SU-DHL-6 (cell line): ENCODE measurements around the gene ACTR8.

ENCODE experiments used
- H2AFZ ChIP-seq: fragments of 200-600 bp; sonication (generic); 2 replicates; pipeline ENCODE4 v1.6.1; 2014; ENCODE audit warnings: low read depth, mild to moderate bottlenecking, moderate library complexity, mixed read lengths, antibody characterized with exemption, low read length; ENCODE audit not compliant: severe bottlenecking
- H3F3A ChIP-seq: fragments of 200-600 bp; shearing (Covaris generic); 2 replicates; pipeline ENCODE4 v1.6.0; 2016; ENCODE audit warnings: antibody characterized with exemption, mild to moderate bottlenecking; ENCODE audit not compliant: insufficient read depth
- H3K27ac ChIP-seq: fragments of 200-600 bp; sonication (generic); 2 replicates; pipeline ENCODE4 v1.5.1; 2016; ENCODE audit warnings: low read depth, mild to moderate bottlenecking, low read length, moderate library complexity, mixed read lengths
- H3K27me3 ChIP-seq: fragments of 200-600 bp; sonication (generic), shearing (Covaris generic); 2 replicates; pipeline ENCODE4 v1.6.0; 2014; ENCODE audit warnings: mild to moderate bottlenecking, low read length
- H3K36me3 ChIP-seq: fragments of 200-600 bp; sonication (generic); 2 replicates; pipeline ENCODE4 v1.6.1; 2014; ENCODE audit warnings: mild to moderate bottlenecking, low read length, mixed read lengths
- H3K4me2 ChIP-seq: fragments of 300-600, 200-600 bp; shearing (Covaris generic), sonication (generic); 2 replicates; pipeline ENCODE4 v1.6.0; 2014; ENCODE audit warnings: low read length, low read depth, mild to moderate bottlenecking; ENCODE audit not compliant: poor library complexity, severe bottlenecking
- H3K4me3 ChIP-seq: fragments of 200-600 bp; sonication (generic); 2 replicates; pipeline ENCODE4 v1.5.1; 2014; ENCODE audit warnings: antibody characterized with exemption, low read length, mild to moderate bottlenecking, mixed read lengths; ENCODE audit not compliant: insufficient read depth, poor library complexity, severe bottlenecking
- H3K79me2 ChIP-seq: fragments of 200-600 bp; sonication (generic); 2 replicates; pipeline ENCODE4 v1.6.1; 2014; ENCODE audit warnings: mild to moderate bottlenecking, low read length, moderate library complexity; ENCODE audit not compliant: insufficient read depth
- H3K9ac ChIP-seq: fragments of 200-600 bp; sonication (generic); 2 replicates; pipeline ENCODE4 v1.7.0; 2014; ENCODE audit warnings: mild to moderate bottlenecking, low read length
- H3K9me2 ChIP-seq: fragments of 200-600 bp; sonication (generic); replicated peaks from 2 replicates; pipeline ENCODE4 v1.6.1; 2014; ENCODE audit warnings: low read length; ENCODE audit not compliant: insufficient read depth
- H3K9me3 ChIP-seq: fragments of 200-600 bp; sonication (generic); 2 replicates; pipeline ENCODE4 v1.6.1; 2014; ENCODE audit warnings: low read length, mixed read lengths; ENCODE audit not compliant: insufficient read depth
- H4K20me1 ChIP-seq: fragments of 200-600 bp; sonication (generic); 2 replicates; pipeline ENCODE4 v1.6.1; 2014; ENCODE audit warnings: low read depth, mild to moderate bottlenecking, antibody characterized with exemption, low read length, moderate library complexity, mixed read lengths
- EZH2phosphoT487 ChIP-seq: fragments of 200-600 bp; sonication (generic), shearing (Covaris generic); conservative IDR thresholded peaks from 2 replicates; pipeline ENCODE4 v1.6.1; 2018; ENCODE audit warnings: mild to moderate bottlenecking, antibody characterized with exemption, low read length, moderate library complexity, mixed read lengths
- TF ChIP-seq, protein P1 (sequence below): fragments of 200-600 bp; sonication (generic); IDR thresholded peaks from one replicate; pipeline ENCODE4 v1.5.1; 2017; ENCODE audit warnings: antibody characterized with exemption, mild to moderate bottlenecking, low read length, moderate library complexity; ENCODE audit not compliant: insufficient read depth, poor library complexity, severe bottlenecking

The ACTR8 gene

DNA sequence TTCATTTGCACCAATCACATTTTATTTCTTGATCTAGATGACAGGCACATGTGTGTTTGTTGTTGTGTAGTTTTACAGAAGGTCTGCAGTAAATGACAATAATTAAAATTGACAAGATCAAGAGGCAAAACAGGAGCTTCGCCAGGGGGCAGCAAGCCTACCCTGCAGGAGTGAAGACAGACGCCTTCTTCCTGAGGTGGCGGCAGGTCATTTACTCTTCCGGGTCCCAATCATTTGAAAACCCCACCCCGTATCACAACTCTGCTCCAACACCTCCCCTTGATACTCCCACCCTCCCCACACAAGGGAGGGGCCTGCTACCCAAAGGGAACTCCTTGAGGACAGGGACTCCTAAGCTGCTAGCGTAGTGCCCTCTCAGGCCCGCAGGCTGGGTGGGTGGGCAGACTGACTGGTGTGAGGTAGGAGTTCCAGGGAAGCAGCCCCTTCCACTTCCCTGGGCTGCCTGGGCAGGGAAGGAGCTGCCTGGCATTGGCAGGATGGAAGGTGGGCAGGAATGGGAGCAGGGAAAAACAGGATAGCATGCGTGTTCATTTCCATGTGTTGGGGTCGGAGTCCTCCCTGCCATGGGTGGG, 48.8 kb downstream of the ACTR8 start:
- H3K9me2 ChIP-seq, result no peaks in the 10 kb centered on the region
- H4K20me1 ChIP-seq, result no peaks in the 10 kb centered on the region
- H3K4me3 ChIP-seq, result no peak overlapping the region
- no peaks in the 10 kb centered on the region for H3K9me3 ChIP-seq
- no peaks in the 10 kb centered on the region for H3F3A ChIP-seq
- TF ChIP-seq EZH2phosphoT487, result no peak
- TF ChIP-seq, protein P1, sequence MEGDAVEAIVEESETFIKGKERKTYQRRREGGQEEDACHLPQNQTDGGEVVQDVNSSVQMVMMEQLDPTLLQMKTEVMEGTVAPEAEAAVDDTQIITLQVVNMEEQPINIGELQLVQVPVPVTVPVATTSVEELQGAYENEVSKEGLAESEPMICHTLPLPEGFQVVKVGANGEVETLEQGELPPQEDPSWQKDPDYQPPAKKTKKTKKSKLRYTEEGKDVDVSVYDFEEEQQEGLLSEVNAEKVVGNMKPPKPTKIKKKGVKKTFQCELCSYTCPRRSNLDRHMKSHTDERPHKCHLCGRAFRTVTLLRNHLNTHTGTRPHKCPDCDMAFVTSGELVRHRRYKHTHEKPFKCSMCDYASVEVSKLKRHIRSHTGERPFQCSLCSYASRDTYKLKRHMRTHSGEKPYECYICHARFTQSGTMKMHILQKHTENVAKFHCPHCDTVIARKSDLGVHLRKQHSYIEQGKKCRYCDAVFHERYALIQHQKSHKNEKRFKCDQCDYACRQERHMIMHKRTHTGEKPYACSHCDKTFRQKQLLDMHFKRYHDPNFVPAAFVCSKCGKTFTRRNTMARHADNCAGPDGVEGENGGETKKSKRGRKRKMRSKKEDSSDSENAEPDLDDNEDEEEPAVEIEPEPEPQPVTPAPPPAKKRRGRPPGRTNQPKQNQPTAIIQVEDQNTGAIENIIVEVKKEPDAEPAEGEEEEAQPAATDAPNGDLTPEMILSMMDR, result no peak
- no peak overlapping the region for H2AFZ ChIP-seq
- H3K27me3 ChIP-seq, result no peaks in the 10 kb centered on the region
- no peak overlapping the region for H3K27ac ChIP-seq
- no peak overlapping the region for H3K4me2 ChIP-seq
- peaks cover 4% of the 10 kb centered on the region; the same call in 1 of the 2 replicates for H3K36me3 ChIP-seq
- peaks cover 15% of the 10 kb centered on the region; the same call in 1 of the 2 replicates for H3K79me2 ChIP-seq
- no peak overlapping the region for H3K9ac ChIP-seq

- Histone ChIP-seq H3K36me3 (peaks cover 4% of the 10 kb centered on the region; the same call in 1 of the 2 replicates), H2AFZ (no peak overlapping the region)
These were observed 51.0 kb downstream of the ACTR8 start for GRCh38 chr3:53830944-53831343.

DNA sequence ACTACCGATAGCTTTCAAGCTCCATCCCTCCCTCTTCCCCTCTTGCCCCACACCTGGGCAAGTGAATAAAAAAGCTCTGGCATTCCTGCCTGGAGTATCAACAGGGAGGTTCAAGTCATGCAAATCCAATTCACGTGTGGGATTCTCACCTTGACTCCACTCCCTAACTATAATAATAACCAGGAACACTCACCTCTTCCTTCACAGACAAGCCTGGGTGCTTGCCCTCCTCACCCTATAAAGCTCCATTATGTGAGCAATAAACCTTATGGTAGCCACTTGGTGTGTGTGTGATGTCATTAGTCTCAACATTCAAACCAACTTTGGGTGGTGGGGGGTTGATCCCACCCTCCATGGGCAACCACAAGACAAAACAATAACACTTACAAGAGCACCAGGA, 52.3 kb downstream of the ACTR8 start:
- no peak overlapping the region for H3K4me3 ChIP-seq
- H3K27me3 ChIP-seq, result no peaks in the 10 kb centered on the region
- H3K27ac ChIP-seq, result no peak overlapping the region
- no peaks in the 10 kb centered on the region for H3K9me2 ChIP-seq
- TF ChIP-seq, protein P1, result no peak
- TF ChIP-seq EZH2phosphoT487, result no peak
- H3K79me2 ChIP-seq, result peaks cover 15% of the 10 kb centered on the region; the same call in 1 of the 2 replicates
- H3K9me3 ChIP-seq, result no peaks in the 10 kb centered on the region
- H3K9ac ChIP-seq, result no peak overlapping the region
- peaks cover 4% of the 10 kb centered on the region; the same call in 1 of the 2 replicates for H3K36me3 ChIP-seq
- no peaks in the 10 kb centered on the region for H4K20me1 ChIP-seq
- H3K4me2 ChIP-seq, result no peak overlapping the region
- H2AFZ ChIP-seq, result no peak overlapping the region
- H3F3A ChIP-seq, result no peaks in the 10 kb centered on the region

More at GRCh38 chr3:53830944-53831343, 51.0 kb downstream of the ACTR8 start:
- Histone ChIP-seq H3K27me3 (no peaks in the 10 kb centered on the region), H3K79me2 (peaks cover 15% of the 10 kb centered on the region; the same call in 1 of the 2 replicates), H3K9me3 (no peaks in the 10 kb centered on the region), H4K20me1 (no peaks in the 10 kb centered on the region), H3K27ac (no peak overlapping the region), H3K4me2 (no peak overlapping the region), H3K9ac (no peak overlapping the region), H3F3A (no peaks in the 10 kb centered on the region), H3K9me2 (no peaks in the 10 kb centered on the region), H3K4me3 (no peak overlapping the region)
- TF ChIP-seq, protein P1, result no peak
- TF ChIP-seq EZH2phosphoT487, result no peak
